Spinal cord (tissue), 10 donors: ENCODE results near the gene LAMB1. TPM values are rescaled to one million over a fixed set of nuclear protein-coding genes. Genes with fewer than 3 reads are reported as not detected.
A peak's percentile ranks its signal among the peaks of the same experiment; 100 is the strongest.

ENCODE experiments used
- DNase-seq, 6 donors: peaks; one replicate each; pipeline versions ENCODE4 v3.0.0 to v3.0.0-alpha.2; 2013 to 2015; ENCODE audit warnings: low spot score in 6 of 6, low read depth in 4 of 6
- H3K27ac ChIP-seq: one replicate; pipeline ENCODE4 v1.5.1; 2013; ENCODE audit warnings: low read depth, low read length, control low read depth
- H3K27me3 ChIP-seq: one replicate; pipeline ENCODE4 v1.6.1; 2013; ENCODE audit warnings: low read length; ENCODE audit not compliant: control insufficient read depth, insufficient read depth
- H3K36me3 ChIP-seq: one replicate; pipeline ENCODE4 v1.6.1; 2013; ENCODE audit warnings: low read length; ENCODE audit not compliant: control insufficient read depth, insufficient read depth
- H3K4me1 ChIP-seq: one replicate; pipeline ENCODE4 v1.6.1; 2013; ENCODE audit warnings: low read length; ENCODE audit not compliant: control insufficient read depth, insufficient read depth
- H3K4me3 ChIP-seq: one replicate; pipeline ENCODE4 v1.5.1; 2013; ENCODE audit warnings: low read depth, low read length, control low read depth
- H3K9me3 ChIP-seq: one replicate; pipeline ENCODE4 v1.6.1; 2013; ENCODE audit warnings: low read length; ENCODE audit not compliant: control insufficient read depth, insufficient read depth
- WGBS: methylation state at CpG from one replicate; pipeline ENCODE4 v1.1.5; 2013; ENCODE audit warnings: missing lambda C conversion rate; ENCODE audit not compliant: insufficient coverage; 5-methylcytosine and 5-hydroxymethylcytosine counted together
- polyA plus RNA-seq, 2 donors: library from polyadenylated mRNA; unstranded; fragments of 120-200 nt; gene quantifications; one replicate each; pipeline ENCODE4 v1.2.1, GENCODE V29; 2013; ENCODE audit not compliant: insufficient read length in 2 of 2
- total RNA-seq, 2 donors: library from RNA; depleted of rRNA in 1 of 2; stranded (reverse); fragments of 120-200 nt in 1 of 2; fragments of >200 nt in 1 of 2; gene quantifications; one replicate each; pipeline versions ENCODE4 v1.2.3 to v1.2.4, GENCODE V29; 2013 to 2014
- donor health status: healthy.

The LAMB1 gene
- total and polyA plus RNA-seq, 4 donors: 84.4 to 312 (median 179) TPM

DNA sequence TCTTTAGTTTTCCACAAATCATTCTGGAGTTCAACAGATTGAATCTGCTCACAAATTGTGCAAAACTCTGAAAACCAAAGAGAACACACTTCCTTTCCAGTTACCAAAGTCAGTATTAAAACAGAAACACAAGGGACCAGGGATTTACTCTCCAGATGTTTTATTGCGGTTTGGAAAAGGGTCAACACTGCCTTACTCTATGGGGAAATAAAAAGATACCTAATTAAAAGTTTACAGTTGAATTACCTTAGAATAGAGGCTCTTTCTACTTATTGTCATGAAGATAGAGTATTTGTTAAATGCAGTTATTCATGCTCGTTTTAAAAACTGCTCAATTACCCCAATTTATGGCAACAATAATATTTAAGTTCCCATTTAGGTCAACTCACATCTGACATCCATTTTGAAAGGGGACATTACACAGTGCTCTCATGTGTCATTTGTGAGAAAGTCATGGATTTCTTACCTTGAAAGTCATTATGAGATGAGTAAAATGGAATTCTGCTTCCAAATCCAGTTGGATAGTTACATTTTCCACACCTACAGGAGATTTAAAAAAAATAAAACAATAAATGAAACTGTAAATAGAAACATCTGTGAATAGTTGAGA lies 8.4 kb downstream of the LAMB1 start:
- WGBS: no CpG with 5 or more reads among the region's 2 CpGs

DNA sequence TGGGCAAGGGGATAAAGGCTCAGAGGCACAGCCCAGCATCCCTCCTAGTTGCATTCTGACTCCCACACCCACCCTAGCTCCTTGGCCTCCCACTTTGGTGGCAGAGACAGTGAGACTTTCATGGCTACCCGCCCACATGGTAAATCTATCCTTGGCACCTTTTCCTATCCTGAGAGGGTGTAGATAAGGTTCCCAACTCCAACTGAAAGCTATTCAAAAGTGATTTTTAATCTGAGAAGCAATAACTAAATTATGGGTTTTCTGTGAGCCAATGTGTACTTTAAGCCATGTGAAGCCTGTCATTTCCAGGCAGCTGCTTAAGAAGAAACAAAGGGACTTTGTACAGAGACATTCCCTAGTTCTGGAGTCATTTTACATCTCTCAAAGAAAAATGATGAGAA lies 9.1 kb downstream of the LAMB1 start:
- no peaks in the 10 kb centered on the region for H3K27me3 ChIP-seq
- peak overlapping the region; percentile 83 for H3K27ac ChIP-seq
- WGBS: no CpG with 5 or more reads among the region's 1 CpG
- H3K36me3 ChIP-seq: no peaks in the 10 kb centered on the region
- DNase-seq: peak in 1 of 6 donors; percentile 28
- H3K4me1 ChIP-seq: peaks cover 3% of the 10 kb centered on the region
- H3K9me3 ChIP-seq: no peaks in the 10 kb centered on the region
- H3K4me3 ChIP-seq: no peak overlapping the region

More for the DNA sequence above, 8.4 kb downstream of the LAMB1 start:
- H3K4me1 ChIP-seq: peaks cover 3% of the 10 kb centered on the region
- no peaks in the 10 kb centered on the region for H3K36me3 ChIP-seq
- DNase-seq: no peak
- H3K9me3 ChIP-seq: no peaks in the 10 kb centered on the region
- no peaks in the 10 kb centered on the region for H3K27me3 ChIP-seq
- no peak overlapping the region for H3K4me3 ChIP-seq
- H3K27ac ChIP-seq: peak overlapping the region; percentile 83

DNA sequence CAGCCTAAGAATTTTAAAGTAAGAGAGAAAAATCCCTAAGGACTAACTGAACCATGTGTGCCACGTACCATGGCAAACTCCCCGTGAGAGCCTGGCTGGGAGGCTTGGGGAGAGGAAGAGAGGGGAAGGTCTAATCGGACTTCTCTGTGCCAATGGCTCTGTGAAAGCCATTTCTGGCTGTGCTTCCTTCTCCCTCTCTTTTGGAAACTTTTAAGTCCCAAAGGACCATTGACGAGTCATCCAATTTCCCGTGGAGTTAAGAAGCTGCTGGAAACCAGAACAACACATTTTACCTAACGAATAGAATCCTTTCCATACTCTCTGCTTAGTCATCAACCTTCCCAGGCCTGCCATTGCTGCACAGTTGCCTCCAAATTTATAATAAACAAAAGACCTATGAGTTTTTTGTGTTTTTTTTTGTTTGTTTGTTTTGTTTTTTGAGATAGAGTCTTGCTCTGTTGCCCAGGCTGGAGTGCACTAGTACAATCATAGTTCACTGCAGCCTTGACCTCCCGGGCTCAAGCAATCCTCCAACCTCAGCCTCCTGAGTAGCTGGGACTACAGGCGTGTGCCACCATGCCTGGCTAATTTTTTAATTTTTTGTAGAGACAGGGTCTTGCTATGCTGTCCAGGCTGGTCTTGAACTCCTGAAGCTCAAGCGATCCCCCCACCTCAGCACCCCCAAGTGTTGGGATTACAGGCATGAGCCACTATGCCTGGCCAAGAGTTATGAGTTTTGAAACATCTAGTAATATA lies 13.2 kb downstream of the LAMB1 start:
- H3K36me3 ChIP-seq: no peaks in the 10 kb centered on the region

DNA sequence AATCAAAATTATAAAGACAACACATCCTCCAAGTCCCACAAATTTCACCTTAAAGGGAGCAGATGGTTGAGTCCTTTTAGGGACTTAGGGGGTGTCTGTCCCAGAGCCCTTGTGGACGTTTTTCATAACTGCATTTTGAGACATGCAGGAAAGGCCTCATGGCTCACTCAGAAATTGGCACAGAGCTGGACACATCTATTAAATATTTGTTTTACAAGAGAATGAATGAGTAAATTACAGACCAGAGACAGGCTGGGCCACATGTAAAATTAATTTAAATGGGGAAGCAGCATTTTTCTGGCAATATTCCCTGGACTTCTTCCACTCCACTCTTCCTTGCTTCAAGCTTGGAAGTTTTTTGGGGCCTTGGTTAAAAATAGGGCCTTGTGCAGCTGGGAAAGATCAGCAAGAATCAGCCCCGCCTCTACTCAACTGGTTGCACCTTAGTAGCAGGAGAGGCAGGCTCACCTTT lies 20.0 kb downstream of the LAMB1 start:
- H3K4me3 ChIP-seq: no peak overlapping the region
- 100% methylated on average over 1 of the region's 2 CpGs for WGBS
- H3K9me3 ChIP-seq: no peaks in the 10 kb centered on the region
- H3K36me3 ChIP-seq: peaks cover 4% of the 10 kb centered on the region
- H3K27ac ChIP-seq: peak overlapping the region; percentile 29
- H3K27me3 ChIP-seq: peaks cover under 1% of the 10 kb centered on the region
- peak in 1 of 6 donors; percentile 56 for DNase-seq
- no peaks in the 10 kb centered on the region for H3K4me1 ChIP-seq

More for the DNA sequence above, 13.2 kb downstream of the LAMB1 start:
- Histone ChIP-seq H3K4me3 (no peak overlapping the region), H3K4me1 (peaks cover 3% of the 10 kb centered on the region), H3K27ac (no peak overlapping the region), H3K9me3 (no peaks in the 10 kb centered on the region), H3K27me3 (peaks cover 2% of the 10 kb centered on the region)
- DNase-seq: no peak
- 68% methylated on average over 2 of the region's 9 CpGs for WGBS

DNA sequence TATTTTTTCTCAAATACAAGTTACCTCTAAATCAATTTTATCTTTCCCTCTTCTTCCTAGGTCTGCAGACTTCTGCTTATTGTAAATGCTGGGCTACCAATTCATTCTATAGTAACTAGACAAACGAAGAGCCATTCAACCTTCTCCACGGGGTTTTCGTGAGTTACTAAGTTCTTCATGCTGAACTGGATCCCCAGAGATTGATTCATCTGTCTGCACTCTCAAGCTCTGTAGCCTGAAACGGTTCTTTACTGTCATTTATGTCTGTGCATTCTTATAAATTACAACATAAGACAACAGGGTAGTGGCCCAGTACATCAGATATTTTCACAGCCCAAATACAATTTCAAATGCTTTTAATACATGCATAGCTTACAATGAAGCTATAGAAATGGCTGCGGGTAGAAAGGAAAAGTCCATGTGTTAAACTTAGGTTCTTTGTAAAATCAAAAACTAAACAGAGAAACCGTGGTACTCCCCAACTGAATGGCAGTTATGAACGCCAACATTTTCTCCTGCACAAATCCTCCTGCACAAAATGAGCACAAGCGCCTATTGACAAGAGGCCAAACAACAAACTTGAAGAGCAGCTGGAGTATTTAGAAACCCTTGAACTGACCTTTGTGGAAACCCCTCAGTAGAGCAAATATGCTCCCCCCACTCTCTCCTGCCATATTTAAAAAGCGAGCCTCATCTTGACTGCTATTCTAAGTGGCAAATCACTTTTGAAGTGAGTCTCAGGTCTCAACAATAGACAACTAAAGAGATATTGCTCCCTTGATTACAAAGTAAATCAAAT lies 20.7 kb downstream of the LAMB1 start:
- Histone ChIP-seq H3K9me3 (no peaks in the 10 kb centered on the region), H3K27me3 (no peaks in the 10 kb centered on the region), H3K36me3 (peaks cover 8% of the 10 kb centered on the region), H3K27ac (peak overlapping the region; percentile 29), H3K4me1 (peaks cover 4% of the 10 kb centered on the region), H3K4me3 (no peak overlapping the region)
- 58% methylated on average over 3 of the region's 9 CpGs for WGBS
- DNase-seq: peak in 2 of 6 donors; percentile 35 to 41

DNA sequence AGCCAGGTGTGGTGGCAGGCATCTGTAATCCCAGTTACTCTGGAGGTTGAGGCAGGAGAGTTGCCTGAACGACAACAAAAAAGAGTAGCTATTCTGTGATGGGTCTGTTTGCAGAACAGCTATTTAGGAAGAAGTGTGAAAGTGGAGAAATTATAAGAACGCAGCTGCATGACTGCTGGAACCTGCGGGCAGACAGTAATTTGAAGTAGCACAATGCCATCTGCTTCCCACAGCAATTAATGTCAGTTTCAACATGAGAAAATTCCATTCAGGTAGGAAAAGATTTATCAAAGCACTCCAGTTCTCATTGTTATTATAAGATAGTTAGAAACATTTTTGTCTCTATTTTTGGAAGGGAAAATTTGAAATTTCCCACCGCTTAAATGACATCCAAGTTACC lies 21.5 kb downstream of the LAMB1 start:
- H3K36me3 ChIP-seq: peaks cover 16% of the 10 kb centered on the region
- peaks cover 6% of the 10 kb centered on the region for H3K4me1 ChIP-seq
- peak overlapping the region; percentile 22 for H3K27ac ChIP-seq
- no peaks in the 10 kb centered on the region for H3K27me3 ChIP-seq
- H3K4me3 ChIP-seq: no peak overlapping the region
- DNase-seq: peak in 1 of 6 donors; percentile 58
- H3K9me3 ChIP-seq: no peaks in the 10 kb centered on the region
- 80% methylated on average over 1 of the region's 4 CpGs for WGBS

DNA sequence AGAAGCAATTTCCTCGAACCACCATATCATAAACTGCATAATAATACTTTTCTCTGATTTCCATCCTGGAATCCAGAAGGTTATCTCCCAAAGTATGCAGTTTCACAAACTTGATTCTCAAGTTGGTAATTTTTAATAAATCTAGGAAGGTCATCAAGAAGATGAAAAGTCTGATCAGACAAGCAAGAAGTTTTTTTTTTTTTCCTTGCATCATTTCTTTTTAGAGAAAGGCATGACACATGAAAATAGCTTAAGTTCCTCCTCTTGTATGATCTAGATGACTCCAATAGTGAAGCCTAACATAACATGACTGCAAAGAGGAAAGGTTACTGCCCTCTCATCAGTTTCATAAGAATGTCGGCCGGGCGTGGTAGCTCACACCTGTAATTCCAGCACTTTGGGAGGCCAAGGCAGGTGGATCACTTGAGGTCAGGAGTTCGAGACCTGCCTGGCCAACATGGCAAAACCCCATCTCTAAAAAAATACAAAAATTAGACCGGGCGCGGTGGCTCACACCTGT lies 22.2 kb downstream of the LAMB1 start:
- H3K4me1 ChIP-seq: peaks cover 6% of the 10 kb centered on the region
- H3K27ac ChIP-seq: no peak overlapping the region
- peaks cover 20% of the 10 kb centered on the region for H3K36me3 ChIP-seq
- WGBS: 92% methylated on average over 7 of the region's 8 CpGs
- no peaks in the 10 kb centered on the region for H3K9me3 ChIP-seq
- no peak for DNase-seq
- H3K27me3 ChIP-seq: no peaks in the 10 kb centered on the region
- H3K4me3 ChIP-seq: no peak overlapping the region

DNA sequence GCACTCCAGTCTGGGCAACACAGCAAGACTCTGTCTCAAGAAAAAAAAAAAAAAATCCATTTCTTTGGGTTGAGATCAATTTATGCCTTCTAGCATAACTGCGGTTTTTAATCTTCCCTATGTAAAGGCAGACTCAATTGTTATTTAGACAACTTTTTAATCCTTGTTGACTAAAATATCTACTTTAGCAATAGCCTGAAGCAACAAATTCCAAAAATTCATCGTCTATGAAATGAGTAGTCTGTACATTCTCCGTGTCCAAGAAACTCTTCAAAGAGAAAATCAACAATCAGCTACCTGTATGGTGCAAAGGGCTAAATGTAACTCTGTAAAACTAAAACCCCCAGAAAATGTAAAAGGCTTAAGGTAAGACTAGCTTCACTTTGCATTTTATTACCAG lies 22.8 kb downstream of the LAMB1 start:
- Histone ChIP-seq H3K4me3 (no peak overlapping the region), H3K27me3 (no peaks in the 10 kb centered on the region), H3K36me3 (peaks cover 20% of the 10 kb centered on the region), H3K4me1 (peaks cover 6% of the 10 kb centered on the region), H3K9me3 (no peaks in the 10 kb centered on the region), H3K27ac (no peak overlapping the region)
- WGBS: no CpG with 5 or more reads among the region's 3 CpGs
- no peak for DNase-seq

DNA sequence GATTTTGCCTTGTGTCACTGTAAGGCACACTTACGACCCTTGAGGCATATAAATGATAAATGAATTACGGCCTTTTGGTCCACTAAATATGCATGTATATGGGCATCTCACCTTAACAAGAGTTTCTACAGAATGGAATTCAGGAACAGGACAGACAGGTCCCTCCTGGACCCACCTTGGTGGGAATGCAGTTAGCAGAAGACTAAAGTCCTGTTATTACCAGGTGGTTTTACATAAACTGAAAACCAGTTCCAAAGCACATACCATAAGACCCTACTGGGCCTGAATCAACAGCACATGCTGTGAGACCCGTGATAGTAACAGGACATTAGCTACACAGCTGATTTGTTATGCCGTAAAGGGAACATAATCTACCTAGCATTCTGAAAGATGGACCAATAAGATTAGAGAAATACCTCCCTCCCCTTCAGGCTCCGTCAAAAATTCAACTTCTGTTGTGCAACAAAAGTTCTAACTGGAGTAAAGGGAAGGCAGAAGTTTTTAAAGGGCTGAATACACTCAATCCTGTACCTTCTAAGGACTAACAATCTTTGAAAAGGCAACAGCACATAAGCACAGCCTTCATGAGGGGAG lies 24.0 kb downstream of the LAMB1 start:
- H3K36me3 ChIP-seq: peaks cover 20% of the 10 kb centered on the region
- 100% methylated on average over 1 of the region's 5 CpGs for WGBS
- peaks cover 6% of the 10 kb centered on the region for H3K4me1 ChIP-seq
- H3K4me3 ChIP-seq: no peak overlapping the region
- H3K27me3 ChIP-seq: no peaks in the 10 kb centered on the region
- no peaks in the 10 kb centered on the region for H3K9me3 ChIP-seq
- DNase-seq: no peak
- H3K27ac ChIP-seq: no peak overlapping the region
